Measurements from ENCODE around the gene PLPPR1.

Gene PLPPR1

DNA sequence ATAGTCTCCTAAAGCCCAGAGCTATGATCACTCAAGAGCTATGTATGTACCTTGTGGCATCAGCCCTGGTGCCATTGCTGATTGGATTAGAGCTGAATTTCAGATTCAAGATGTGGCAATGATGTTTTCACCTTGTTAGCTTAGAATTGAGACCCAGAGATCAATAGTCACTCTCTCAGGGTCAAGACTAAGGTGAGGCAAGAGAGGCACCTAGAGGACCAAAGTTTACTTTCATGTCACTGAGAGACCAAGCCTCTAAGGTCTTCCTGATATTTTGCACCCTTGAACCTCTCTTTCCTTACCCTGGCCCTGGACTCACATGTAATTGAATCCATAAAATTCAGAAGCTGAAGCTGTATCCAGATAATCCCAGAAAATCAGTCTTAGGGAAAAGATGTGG lies 313.4 kb downstream of the PLPPR1 start:
- DNase-seq (ENCODE audit: low read depth, low spot score), result no peak

GRCh38 chr9:101342595-101342994 lies 314.1 kb downstream of the PLPPR1 start:
- no peak for DNase-seq (ENCODE audit: low read depth, low spot score)

DNA sequence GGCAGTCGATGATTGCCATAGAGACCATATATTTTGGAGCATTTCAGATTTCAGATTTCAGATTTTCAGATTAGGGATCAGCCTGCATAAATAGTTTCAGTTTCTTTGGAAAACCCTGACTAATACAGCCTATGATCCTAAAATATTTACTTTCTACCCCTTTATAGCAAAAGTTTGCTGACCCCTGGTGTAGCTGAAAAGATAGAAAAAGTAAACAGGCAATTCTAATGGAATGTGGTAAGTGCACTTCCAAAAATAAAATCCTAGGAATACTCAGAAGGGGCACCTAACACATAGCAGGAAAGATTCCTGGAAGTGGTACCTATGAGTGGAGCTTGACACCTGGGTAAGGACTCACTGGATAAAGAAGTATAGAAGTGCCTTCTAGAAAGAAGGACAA lies 321.8 kb downstream of the PLPPR1 start:
- DNase-seq (ENCODE audit: low read depth, low spot score), result no peak

GRCh38 chr9:101352892-101353463 lies 324.5 kb downstream of the PLPPR1 start:
- no peak for DNase-seq (ENCODE audit: low read depth, low spot score)

- no peak for DNase-seq (ENCODE audit: low read depth, low spot score)
These were observed 325.2 kb downstream of the PLPPR1 start for GRCh38 chr9:101353683-101354082.

GRCh38 chr9:101354143-101354764 lies 325.7 kb downstream of the PLPPR1 start:
- DNase-seq (ENCODE audit: low read depth, low spot score), result no peak

DNA sequence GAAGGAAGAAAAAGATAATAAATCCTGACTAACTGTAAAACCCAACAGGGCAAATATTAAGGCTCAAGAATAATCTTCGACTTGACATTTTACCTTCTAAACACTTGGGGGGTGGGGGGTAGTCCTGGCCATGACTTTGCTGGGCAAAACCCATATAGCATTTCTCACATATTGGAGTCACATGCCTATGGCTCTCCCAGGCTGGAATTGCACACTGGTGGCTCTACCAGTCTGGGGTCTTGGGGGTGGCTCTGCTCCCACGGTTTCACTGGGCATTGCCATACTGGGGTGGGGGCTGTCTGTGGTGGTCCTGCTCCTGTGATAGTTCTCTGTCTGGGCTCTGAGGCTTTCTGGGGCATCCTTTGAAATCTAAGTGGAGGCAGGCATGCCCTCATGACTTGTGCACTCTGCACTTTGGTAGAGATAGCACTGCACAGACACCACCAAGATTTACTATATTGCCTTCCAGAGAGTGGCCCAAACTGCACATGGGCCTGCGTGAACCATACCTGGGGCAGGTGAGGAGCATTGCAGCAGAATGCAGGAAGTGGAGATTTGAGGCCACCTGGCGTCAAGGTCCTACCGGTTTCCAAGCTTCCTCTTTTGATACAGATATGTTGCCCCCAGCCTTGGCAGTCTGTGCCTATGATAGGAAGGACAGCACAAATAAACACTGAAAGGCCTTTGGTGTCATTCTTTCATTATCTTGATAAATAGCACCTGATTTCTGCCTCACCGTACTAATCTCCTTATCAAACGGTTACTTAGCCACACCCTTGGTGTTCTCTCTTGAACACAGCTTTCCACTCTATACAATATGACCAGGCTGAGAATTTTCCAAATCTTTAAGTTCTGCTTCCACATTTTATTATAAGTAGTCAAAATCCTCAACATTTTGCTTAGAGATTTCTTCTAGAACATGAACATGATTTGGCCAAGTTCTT lies 326.5 kb downstream of the PLPPR1 start:
- no peak for DNase-seq (ENCODE audit: low read depth, low spot score)

- DNase-seq (ENCODE audit: low read depth, low spot score), result no peak
These were observed 328.1 kb downstream of the PLPPR1 start for GRCh38 chr9:101356619-101357018.

- DNase-seq (ENCODE audit: low read depth, low spot score), result no peak
These were observed 331.2 kb downstream of the PLPPR1 start for GRCh38 chr9:101359679-101360078.

DNA sequence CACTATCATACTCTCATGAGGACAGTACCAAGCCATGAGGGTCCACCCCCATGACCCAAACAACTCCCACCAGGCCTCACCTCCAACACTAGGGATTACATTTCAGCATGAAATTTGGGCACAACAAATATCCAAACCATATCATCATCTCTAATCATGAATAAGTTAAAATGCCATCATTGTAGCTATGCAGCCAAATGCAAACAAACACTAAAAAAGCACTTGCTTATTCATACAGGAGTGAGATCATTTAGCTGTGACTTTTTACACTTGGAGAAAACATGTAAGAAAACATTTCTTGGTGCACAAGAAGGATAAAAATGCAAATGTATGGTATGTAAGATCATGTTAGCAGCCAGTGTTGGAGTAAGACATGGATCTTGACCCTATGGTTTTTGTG lies 332.1 kb downstream of the PLPPR1 start:
- no peak for DNase-seq (ENCODE audit: low read depth, low spot score)

DNA sequence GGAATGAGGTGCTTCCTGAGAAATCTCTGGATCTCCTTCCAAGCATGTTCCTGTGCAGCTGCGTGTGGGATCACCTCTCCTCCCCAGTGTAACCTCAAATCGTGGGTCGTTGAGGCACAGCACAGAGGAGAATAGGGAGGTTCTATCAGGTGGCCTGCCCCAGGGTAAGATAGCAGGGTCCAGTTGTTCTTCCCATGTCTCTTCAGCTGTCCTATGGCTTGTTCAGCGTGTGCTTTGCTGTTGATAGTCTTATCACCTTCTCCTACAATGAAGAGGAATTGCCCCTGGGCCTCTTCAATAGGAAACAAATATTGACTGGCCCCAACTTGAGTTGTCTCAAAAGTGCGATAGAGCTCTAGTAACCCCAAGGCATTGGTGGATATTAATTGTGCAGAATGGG lies 333.9 kb downstream of the PLPPR1 start:
- DNase-seq (ENCODE audit: low read depth, low spot score), result no peak

- DNase-seq (ENCODE audit: low read depth, low spot score), result no peak
These were observed 336.7 kb downstream of the PLPPR1 start for GRCh38 chr9:101365181-101365580.

- DNase-seq (ENCODE audit: low read depth, low spot score), result no peak
These were observed 337.7 kb downstream of the PLPPR1 start for GRCh38 chr9:101366038-101366756.

GRCh38 chr9:101367323-101367722 lies 338.8 kb downstream of the PLPPR1 start:
- DNase-seq (ENCODE audit: low read depth, low spot score), result no peak

DNA sequence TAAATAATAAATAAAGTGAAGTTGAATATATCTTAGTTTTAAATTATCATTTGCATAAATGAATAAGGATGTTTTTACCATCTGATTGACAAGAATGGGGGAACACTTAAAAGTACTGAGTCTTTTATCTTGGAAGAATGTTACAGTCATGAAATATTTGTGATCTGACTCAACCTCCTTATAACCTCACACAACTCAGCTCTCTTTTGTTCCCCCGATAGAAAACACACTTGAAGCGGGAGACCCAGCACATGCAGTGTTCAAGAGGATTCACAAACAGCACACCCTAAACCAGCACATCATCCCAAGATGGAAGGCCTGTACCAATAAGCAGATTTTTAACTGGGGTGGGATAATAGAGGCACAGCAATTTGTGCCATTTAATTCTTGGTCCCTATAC lies 340.8 kb downstream of the PLPPR1 start:
- DNase-seq (ENCODE audit: low read depth, low spot score), result no peak

- no peak for DNase-seq (ENCODE audit: low read depth, low spot score)
These were observed 341.5 kb downstream of the PLPPR1 start for GRCh38 chr9:101369884-101370531.

DNA sequence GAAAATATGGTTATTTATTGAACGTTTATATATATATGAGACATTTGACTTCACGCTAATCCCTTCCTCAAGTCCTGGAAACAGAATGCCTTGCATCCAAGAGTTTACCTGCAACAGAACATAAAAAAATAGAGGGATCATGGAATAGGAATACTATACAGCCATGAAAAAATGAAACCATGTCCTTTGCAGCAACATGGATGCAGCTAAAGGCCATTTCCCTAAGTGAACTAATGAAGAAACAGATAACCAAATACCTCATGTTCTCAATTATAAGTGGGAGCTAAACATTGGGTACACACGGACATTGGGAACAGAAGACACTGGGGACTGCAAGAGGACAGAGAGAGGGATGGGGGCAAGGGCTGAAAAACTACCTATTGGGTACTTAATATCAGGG lies 343.3 kb downstream of the PLPPR1 start:
- no peak for DNase-seq (ENCODE audit: low read depth, low spot score)

DNA sequence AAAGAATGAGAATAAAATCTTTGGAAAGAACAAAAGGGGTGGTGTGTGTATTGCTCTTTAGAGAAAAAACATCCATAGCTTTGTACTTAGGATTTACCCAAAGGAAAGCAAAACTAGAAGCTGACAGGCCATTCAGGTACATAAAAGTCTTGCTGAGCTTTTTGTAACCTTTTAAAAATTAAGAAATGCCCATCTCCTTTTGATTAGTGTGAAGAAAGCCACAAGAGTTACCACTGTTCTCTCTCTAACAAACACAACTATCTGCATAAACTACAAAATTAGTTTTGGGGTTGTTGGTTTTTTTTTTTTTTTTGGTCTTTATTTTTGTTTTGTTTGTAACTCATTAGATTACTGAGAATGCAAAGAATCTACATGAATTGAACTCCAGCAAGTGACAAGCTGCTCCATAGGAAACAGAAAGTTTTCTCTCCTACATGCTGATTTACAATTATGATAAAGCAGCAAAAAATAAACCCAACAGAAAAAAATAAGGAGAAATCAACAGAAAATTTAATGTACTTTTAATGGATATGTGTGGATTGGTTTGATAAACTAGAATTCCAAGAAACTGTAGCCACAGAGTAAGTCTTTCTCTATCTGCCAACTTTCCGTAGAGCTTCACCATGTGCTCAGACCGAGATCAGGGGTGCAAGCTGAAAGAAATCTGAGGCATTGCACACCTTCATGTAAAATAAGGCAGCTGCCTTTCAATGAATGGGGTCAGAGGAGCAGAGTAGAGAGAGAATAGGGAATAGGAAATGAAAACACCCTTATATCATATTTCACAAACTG lies 344.0 kb downstream of the PLPPR1 start:
- DNase-seq (ENCODE audit: low read depth, low spot score), result no peak

Data from activated CD4-positive, CD25-positive, alpha-beta regulatory T cell treated with anti-CD3 and anti-CD28 coated beads, Interleukin-2, amount 50 U/mL, for 16 hours (primary cell).